Measurements from ENCODE around the gene CDC37. TPM values are rescaled to one million over a fixed set of nuclear protein-coding genes. Genes with fewer than 3 reads are reported as not detected.

The CDC37 gene
- total RNA-seq, 1 experiment from 2014 or later, result 188 TPM

- ChIA-PET CTCF (interaction anchor here (0.7 kb wide), 1 partner anchor 72 kb away, joined by 3 read pairs; no protein-coding TSS in a partner anchor), POLR2A (no interaction called here)
- Mint-ChIP-seq H3K36me3 (ENCODE audit: insufficient read depth, unreplicated experiment) (peaks cover 6% of the 10 kb centered on the region), H3K4me3 (ENCODE audit: unreplicated experiment) (no peak overlapping the region), H3K27me3 (ENCODE audit: insufficient read depth, unreplicated experiment) (peaks cover 34% of the 10 kb centered on the region), H3K4me1 (ENCODE audit: insufficient read depth, unreplicated experiment) (peaks cover 5% of the 10 kb centered on the region), H3K9me3 (ENCODE audit: unreplicated experiment) (no peaks in the 10 kb centered on the region), H3K27ac (ENCODE audit: low read depth, unreplicated experiment) (no peak overlapping the region)
- DNase-seq (ENCODE audit: unreplicated experiment), result no peak
- intact Hi-C loops (cut with micrococcal nuclease), result no loop called here
- BruUV-seq (replicated peaks), result no TSS peak
- no peak for TF ChIP-seq CTCF (IDR thresholded peaks at IDR 0.05; ENCODE audit: unreplicated experiment)
These were observed 29.4 kb upstream of the CDC37 start for GRCh38 chr19:10432736-10433130.

DNA sequence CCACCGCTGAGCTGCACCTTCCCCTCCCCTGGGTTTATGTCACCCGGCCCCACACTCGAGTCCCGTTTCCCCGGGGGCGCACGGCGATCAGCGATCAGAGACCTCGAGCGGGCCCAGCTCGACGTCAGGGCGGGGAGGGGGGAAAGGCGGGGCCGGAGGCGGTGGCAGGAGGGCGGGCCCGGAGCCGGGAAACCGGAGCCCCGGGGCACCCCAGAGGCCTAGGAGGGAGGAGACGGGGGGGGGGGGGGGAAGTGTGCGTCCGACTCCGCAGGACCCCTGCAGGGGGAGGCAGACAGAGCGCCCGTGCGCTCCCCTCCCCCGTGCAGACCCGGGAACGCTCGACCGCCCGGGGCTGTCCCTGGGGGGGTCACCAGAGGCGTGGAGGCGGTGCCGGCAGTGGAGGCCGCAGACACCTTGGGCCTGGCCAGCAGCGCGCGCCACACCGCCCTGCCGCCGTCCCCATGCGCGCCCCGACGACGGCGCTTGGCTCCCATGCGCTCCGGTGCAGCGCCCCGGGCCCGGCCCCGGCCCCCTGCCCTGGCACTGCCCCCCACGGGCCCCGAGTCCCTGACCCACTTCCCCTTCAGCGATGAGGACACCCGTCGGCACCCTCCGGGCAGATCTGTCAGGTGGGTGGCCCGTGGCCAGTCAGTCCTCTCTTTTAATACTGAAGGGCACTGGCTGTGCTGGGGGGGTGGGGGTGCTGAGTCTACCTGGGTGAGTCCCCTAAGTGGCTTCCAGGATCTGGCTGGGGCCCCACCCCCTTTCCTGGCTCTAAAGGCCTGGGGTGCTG, 28.8 kb upstream of the CDC37 start:
- Mint-ChIP-seq H3K27ac (ENCODE audit: low read depth, unreplicated experiment) (no peak overlapping the region), H3K27me3 (ENCODE audit: insufficient read depth, unreplicated experiment) (peaks cover 34% of the 10 kb centered on the region), H3K9me3 (ENCODE audit: unreplicated experiment) (no peaks in the 10 kb centered on the region), H3K4me3 (ENCODE audit: unreplicated experiment) (peak overlapping the region; percentile 40), H3K36me3 (ENCODE audit: insufficient read depth, unreplicated experiment) (peaks cover 6% of the 10 kb centered on the region), H3K4me1 (ENCODE audit: insufficient read depth, unreplicated experiment) (peaks cover 5% of the 10 kb centered on the region)
- no peak for DNase-seq (ENCODE audit: unreplicated experiment)
- ChIA-PET POLR2A (no interaction called here), CTCF (interaction anchor here (0.7 kb wide), 1 partner anchor 71 kb away, joined by 3 read pairs; no protein-coding TSS in a partner anchor)
- BruUV-seq (replicated peaks), result no TSS peak
- TF ChIP-seq CTCF (IDR thresholded peaks at IDR 0.05; ENCODE audit: unreplicated experiment), result no peak
- intact Hi-C loops (cut with micrococcal nuclease), result no loop called here

GRCh38 chr19:10431254-10431942, 28.1 kb upstream of the CDC37 start:
- no peaks in the 10 kb centered on the region for H3K9me3 Mint-ChIP-seq (ENCODE audit: unreplicated experiment)
- H3K4me3 Mint-ChIP-seq (ENCODE audit: unreplicated experiment), result peak overlapping the region; percentile 40
- H3K27me3 Mint-ChIP-seq (ENCODE audit: insufficient read depth, unreplicated experiment), result peaks cover 34% of the 10 kb centered on the region
- no peak for DNase-seq (ENCODE audit: unreplicated experiment)
- intact Hi-C loops (cut with micrococcal nuclease), result no loop called here
- H3K4me1 Mint-ChIP-seq (ENCODE audit: insufficient read depth, unreplicated experiment), result peaks cover 5% of the 10 kb centered on the region
- CTCF ChIA-PET, result no interaction called here
- POLR2A ChIA-PET, result no interaction called here
- H3K27ac Mint-ChIP-seq (ENCODE audit: low read depth, unreplicated experiment), result no peak overlapping the region
- BruUV-seq (replicated peaks), result no TSS peak
- H3K36me3 Mint-ChIP-seq (ENCODE audit: insufficient read depth, unreplicated experiment), result peaks cover 6% of the 10 kb centered on the region
- TF ChIP-seq CTCF (IDR thresholded peaks at IDR 0.05; ENCODE audit: unreplicated experiment), result no peak

DNA sequence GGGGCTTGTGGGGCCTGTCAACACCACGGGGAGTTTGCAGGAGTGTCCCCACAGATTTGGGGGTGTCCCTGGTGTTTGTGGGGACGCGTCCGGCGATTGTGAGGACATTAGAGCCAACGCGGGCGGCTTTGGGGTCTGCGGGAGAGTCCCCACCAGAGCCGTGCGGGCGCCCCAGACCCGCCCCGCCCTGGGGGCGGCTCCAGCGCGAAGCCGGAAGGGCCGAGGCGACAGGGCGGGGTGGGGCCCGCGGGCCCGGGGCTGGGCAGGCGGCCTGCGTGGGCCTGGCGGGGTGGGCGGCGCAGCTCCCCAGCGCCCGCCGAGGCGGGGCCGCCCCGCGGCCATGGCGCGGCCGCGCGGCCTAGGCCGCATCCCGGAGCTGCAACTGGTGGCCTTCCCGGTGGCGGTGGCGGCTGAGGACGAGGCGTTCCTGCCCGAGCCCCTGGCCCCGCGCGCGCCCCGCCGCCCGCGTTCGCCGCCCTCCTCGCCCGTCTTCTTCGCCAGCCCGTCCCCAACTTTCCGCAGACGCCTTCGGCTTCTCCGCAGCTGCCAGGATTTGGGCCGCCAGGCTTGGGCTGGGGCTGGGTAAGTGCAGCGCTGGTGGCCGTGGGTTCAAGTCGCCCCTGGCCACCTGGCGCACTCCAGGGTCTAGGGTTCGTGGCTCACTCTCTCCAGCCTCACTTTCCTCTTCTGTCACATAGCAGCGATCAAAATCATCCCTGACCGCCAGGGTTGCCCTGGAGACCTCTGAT, 27.3 kb upstream of the CDC37 start:
- POLR2A ChIA-PET, result no interaction called here
- H3K4me1 Mint-ChIP-seq (ENCODE audit: insufficient read depth, unreplicated experiment), result peaks cover 5% of the 10 kb centered on the region

More for the DNA sequence above, 27.3 kb upstream of the CDC37 start:
- Mint-ChIP-seq H3K27ac (ENCODE audit: low read depth, unreplicated experiment) (no peak overlapping the region), H3K4me3 (ENCODE audit: unreplicated experiment) (peak overlapping the region; percentile 35), H3K9me3 (ENCODE audit: unreplicated experiment) (no peaks in the 10 kb centered on the region), H3K36me3 (ENCODE audit: insufficient read depth, unreplicated experiment) (peaks cover 6% of the 10 kb centered on the region), H3K27me3 (ENCODE audit: insufficient read depth, unreplicated experiment) (peaks cover 34% of the 10 kb centered on the region)
- intact Hi-C loops (cut with micrococcal nuclease), result no loop called here
- BruUV-seq (replicated peaks), result no TSS peak
- no peak for DNase-seq (ENCODE audit: unreplicated experiment)
- CTCF ChIA-PET, result no interaction called here
- no peak for TF ChIP-seq CTCF (IDR thresholded peaks at IDR 0.05; ENCODE audit: unreplicated experiment)

Measured in MCF 10A (cell line).